ENCODE measurements around the gene ZNF774.
"Not testable (repeated sequence)": the region's sequence is repeated elsewhere in the genome, so short reads cannot be mapped to it uniquely, and the experiment has no call there.

ZNF774 gene

DNA sequence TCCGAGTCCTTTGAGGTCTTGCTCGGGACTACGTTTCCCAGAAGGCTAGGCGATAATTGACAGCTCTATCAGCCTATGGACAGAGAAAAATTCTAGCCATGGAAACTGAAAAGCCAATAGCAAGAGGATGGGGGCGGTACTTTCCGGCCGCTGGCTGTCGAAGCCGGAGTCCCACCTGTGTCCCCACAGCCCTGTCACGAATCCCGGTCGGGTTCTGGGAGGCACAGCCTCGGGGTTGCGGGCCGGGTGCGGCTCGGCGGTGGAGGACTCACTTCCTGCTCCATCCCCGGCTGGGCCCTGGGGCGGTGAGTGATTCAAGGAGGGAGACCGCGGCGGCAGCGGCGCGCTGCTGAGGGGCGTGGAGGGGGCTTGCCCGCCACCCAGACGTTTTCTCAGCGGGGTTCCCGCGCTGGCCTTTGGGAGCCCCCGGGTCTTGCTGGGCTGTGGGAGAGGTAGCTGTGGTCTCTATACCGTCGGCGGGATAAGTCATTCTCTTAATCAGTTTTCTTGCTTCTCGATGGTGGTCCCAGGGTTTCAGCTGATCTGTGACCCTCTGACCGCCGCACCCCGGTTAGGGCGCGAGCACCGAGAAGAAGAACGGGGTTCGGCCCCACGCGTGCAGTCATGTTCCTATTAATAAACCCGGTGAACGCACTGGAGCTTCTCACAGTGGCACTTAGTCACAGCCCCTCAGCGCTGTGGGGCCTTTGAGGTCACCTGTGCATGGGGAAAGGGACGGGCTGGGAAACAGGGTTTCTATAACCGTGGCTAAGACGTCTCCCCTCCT is at the start of gene ZNF774:
TSS of gene ZNF774 (plus strand) at position 178 of the 787 bp plus-strand sequence. CDS start 2,377 bp downstream, outside the sequence.
- peak; percentile 52 to 77 (median 67) for DNase-seq

DNA sequence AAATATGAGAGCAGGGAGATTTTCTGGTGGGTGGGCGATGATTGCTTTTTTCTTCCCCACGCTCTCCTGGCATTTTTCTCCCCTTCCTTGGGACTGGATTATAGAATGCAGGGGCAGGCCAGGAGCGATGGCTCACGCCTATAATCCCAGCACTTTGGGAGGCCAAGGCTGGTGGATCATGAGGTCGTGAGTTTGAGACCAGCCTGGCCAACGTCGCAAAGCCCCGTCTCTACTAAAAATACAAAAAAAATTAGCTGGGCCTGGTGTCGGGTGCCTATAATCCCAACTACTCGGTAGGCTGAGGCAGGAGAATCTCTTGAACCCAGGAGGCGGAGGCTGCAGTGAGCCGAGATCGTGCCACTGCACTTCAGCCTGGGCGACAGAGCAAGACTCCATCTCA is 46.7 kb upstream of the ZNF774 start:
- DNase-seq, result not testable (repeated sequence)

DNA sequence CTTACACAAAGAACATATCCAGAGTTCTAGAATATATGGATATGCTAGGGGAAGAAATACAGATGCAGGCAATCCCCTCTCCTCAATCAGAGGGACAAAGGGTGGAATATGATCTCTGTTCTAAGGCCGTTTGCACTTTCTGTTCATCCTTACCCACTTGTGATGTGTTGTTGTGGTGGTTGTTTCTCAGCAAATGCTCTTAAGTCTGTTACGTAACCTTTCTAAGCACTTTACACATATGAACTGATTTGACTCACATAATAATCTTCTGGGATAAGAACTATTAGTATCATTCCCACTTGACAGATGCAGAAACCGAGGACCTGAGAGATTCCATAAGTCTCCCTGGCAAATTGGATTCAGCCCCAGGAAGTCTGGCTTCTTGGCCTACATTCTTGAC is 46.2 kb upstream of the ZNF774 start:
- DNase-seq, result no peak

DNA sequence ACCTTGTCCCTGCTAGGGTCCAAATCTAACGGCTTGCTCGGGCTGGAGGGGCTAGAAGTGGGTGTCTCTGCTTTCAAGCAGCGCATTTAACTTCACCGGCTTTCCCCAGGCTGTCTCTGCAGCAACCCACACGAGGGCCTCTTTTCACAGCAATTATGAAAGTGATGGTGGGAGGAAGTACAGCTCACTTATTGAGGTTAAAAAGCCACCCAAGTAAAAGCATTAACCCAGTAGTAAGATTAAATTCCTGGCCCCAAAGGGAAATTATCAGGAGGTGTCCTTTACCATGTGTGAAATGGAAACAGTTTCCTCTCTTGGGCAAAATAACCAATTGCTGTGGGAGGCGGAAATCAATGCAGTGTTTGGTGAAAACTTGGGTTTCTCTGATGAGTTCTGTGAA is 45.5 kb upstream of the ZNF774 start:
- peak in 1 of 4 experiments; percentile 2 for DNase-seq

DNA sequence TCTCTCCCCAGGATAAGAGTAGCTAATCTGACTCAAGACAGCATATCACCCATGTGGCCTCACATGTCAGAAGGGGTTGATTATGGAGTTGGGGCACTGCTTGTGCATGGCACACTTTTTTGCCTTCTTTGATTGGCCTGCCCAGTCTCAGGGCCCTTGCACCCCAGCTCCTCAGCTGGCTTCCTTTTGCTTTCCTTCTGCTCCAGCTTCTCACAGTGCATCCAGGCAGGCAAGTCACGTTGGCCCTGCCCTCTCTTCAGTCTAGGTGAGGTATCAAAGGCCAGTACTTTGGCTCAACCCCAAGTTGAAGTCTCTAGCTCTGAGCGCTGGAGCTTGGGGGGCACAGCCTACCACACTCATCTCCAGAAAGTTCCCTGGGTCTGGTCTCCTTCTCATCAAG is 44.4 kb upstream of the ZNF774 start:
- DNase-seq, result no peak

DNA sequence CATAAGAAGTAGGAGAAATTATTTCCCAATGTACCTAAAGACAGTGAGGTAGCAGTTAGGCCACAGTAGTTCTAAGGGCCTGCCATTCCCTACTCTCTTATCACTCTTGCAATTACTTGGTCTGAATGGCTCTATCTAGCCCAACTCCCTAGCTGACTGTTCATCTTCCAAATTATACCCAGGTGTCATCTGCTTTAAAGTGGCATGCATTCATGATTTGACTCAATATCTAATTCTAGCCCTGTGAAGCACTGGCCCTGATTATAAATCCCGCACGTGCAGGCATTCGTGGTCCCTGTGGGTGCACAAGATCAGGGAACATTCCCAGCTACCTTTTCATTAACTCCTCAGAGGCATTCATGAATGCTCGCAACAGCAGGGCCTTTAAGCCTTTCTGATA is 43.1 kb upstream of the ZNF774 start:
- DNase-seq, result no peak

DNA sequence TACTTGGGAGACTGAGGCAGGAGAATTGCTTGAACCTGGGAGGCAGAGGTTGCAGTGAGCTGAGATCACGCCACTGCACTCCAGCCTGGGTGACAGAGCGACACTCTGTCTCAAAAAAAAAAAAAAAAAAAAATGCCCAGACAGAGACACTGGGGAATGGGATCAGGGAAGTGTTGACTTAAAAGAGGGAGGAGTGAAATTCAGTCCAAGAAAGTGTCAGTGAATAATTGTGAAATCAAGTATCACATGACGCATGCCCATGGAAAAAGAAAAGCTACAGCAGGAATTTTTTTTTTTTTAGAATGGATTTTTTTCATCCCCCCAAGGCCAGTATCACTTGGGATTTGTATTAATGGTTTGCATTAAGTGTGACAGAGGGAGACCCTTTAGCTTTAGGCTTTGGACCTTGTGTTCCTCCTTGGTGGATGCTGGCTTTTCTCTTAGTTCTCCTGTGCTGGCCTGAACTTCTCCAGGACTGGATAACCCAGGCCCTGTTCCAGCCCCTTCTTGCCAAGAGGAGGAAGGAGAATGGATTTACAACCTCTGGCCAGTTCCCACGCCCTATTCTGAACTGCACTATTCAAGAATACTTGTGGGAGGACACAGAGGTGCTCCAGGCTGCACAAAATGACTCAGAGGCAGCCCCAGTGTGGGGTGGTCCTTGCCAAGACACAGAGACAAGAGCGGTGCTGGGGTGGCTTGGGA is 36.7 kb upstream of the ZNF774 start:
- no peak for DNase-seq

DNA sequence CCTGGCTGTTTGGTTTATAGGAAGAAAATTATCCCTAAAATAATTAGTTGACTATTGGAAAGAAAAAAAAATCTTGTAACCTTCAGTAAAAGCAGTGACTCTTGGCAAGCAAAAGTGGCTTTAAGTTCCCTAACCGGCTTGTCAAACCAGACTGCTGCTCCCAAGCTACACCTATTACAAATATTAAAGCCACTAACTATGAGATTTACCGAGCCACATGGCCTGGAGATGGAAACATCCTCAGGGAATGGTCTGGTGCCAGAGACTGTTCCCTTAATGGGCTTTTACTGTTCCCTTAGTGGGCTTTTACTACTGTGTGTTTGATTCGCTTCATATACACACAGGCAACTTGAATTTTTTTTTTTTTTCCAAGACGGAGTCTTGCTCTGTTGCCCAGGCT is 35.9 kb upstream of the ZNF774 start:
- no peak for DNase-seq

DNA sequence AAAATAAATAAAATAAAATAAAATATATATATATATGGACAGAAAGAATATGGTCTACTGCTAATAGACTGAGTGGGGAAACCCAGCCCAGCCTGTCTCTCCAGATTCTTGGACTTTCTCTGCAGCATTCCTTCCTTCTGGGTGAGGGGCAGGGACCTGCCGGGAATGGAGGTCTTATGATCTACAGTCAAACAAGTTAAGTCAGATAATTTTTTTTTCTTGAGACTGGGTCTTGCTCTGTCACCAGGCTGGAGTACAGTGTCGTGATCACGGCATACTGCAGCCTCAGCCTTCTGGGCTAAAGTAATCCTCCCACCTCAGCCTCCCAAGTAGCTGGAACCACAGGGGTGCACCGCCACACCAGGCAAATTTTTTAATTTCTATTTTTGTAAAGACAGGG is 33.5 kb upstream of the ZNF774 start:
- no peak for DNase-seq

DNA sequence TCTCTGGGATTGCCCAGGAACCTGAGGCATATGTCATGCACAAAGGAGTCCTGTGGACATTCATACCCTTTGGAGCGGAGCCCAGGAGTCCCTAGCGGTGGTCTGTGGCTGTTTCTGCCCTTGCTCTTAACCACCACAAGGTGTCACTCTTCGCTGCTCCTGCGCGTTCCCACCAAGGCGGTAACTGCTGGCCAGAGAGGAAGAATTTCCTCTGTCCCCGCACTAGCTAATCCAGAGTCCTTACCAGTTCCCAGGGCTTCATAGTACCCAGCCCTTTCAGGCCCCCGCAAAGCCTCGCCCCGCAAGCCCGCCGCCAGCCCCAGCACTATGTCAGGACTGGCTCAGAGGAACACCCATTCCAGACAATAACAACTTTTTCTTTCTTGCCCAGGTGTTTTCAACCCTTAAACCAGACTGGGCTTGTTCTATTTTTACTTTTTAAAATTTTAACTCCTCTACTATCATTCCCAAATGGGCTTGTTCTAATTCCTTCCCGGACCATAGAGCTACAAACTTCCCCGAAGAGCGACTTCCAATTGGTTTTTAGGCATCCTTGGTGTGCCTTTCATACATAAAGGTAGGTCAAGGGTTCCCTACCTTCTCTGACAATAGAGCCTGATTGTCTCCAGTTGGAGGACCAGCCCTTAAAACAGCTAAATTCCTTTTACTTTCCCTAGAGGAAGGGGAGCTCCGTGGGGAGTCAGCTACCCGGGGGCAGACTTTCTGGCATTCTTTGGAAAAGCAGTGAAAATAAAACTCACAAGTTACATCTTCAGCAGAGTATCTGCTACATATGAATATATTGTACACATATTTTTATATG is 31.8 kb upstream of the ZNF774 start:
- peak; percentile 11 to 41 (median 23) for DNase-seq

DNA sequence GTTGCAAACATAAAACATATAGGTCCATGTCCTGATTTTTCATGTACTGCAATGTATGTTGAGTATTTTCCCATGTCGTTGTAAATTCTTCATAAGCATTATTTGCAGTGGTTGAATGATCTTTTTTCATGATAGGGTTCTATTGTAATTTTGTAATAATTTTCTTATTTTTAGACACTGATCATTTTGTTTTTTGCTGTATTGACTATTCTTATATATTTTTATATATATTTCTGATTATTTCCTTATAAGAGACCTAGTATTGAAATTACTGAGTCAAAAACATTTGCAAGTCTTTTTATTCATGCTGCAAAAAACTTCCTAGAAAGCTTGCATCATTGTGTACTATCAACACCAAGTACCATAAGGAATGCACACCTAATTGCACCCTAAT is 31.2 kb upstream of the ZNF774 start:
- DNase-seq, result no peak

DNA sequence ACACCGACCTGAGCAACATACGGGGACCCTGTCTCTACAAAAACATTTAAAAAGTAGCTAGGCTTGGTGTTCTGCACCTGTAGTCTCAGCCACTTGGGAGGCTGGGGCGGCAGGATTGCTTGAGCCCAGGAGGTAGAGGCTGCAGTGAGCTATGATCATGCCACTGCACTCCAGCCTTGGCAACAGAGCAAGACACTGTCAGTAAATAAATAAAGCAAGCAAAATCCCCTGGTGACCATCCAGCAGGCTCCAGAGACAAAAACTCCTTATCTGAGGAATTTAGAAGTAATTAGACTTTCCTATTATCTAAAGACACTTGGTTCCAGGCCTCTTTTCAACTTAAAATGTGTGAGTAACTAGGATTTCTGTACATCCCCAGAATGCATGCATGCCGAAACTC is 29.5 kb upstream of the ZNF774 start:
- no peak for DNase-seq

DNA sequence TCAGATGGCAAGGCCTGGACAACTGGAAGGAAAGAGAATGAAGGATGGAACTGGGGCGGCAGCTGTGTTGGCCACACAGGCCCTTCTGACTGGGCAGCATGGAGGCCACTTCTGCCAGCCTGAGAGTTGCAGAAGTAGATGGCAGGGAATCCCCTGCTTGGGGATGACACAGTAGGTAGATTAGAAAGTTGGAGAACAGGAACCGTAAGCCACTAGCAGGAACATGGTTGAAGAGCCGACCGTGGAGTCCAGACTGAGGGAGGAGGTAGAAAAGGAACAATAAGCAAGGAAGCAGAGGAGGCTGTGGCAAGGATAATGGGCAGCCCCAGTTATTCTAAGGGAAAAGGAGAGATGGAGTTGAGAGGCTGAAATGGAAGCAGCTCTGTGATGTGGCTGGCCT is 26.4 kb upstream of the ZNF774 start:
- DNase-seq, result no peak

DNA sequence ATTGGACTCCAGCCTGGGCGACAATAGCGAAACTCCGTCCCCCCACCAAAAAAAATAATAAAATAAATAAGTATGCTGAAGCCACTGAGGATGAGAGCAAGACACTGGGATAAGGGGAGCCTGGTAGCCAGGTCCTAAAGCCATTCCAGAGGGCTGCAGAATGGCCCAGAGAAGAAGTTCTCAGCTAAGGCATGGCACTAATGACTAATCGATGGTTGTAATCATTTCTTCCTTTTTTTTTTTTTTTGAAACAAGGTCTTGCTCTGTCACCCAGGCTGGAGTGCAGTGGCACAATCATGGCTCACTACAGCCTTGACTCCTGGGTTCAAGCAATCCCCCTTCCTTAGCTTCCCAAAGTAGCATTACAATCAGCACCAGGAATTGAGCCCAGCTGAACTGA is 25.6 kb upstream of the ZNF774 start:
- DNase-seq, result no peak

DNA sequence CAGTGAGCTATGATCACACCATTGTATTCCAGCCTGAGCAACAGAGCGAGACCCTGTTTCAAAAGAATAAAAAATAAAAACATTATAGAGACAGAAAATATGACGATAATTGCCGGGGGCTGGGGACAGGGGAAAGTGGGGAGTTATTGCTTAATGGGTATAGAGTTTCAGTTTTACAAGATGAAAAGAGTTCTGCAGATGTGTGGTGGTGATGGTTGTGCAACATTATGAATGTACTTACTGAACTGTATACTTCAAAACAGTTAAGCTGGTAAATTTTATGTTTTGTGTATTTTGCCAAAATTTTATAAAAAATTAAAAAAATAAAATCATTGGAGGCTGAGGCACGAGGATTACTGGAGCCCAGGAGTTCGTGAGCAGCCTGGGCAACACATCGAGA is 24.8 kb upstream of the ZNF774 start:
- DNase-seq, result no peak

DNA sequence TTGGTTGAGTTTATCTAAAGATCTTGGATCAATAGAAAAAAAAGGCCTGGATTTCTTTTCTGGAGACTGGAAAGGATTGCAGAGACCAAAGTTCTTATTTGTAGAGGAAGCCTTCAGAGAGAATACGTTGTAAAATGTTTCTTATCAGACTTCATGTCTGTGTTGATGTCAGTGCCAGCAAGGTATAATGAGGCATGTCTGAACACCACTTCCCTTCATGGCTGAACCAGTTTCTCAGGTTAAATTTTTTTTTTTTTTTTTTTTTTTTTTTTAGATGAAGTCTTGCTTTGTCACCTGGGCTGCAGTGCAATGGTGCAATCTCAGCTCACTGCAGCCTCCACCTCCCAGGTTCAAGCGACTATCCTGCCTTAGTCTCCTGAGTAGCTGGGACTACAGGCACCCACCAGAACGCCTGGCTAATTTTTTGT is 17.8 kb upstream of the ZNF774 start:
- DNase-seq, result no peak

DNA sequence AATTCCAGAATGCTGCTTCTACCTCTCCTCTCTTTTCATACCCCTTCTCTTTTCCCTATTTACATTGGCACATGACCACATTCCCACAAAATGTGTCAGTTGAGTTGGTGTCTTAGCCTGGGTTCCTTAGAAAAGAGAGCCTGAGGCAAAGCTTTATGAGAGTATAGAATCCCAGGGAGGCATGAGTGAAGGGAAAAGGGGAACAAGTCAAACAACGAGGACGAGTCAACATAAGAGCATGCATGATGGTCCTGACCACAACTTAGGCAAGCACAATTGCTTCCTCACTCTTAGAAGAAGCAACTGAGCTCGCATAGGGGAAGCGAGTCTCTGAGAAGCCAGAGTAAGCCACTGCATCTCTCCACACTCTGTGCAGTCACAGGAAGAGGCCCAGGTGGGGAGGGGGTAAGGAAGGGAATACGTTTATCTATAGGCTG is 15.4 kb upstream of the ZNF774 start:
- peak in 2 of 4 experiments; percentile 10 to 11 for DNase-seq

DNA sequence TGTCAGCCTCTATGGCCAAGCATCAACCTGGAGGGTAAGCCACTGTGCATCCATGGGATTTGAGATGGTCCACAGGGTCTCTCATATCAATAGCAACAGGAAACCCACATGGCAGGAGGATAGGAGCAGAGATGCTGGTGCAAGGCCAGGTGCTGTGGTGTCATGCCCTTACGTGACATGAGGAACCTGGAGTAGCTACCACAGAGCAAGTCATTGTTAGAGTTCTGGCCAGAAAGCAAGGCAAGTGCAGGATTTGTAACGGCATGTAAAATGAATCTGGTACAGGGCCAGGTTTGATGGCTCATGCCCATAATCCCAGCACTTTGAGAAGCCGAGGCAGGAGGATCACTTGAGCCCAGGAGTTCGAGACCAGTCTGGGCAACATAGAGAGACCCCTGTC is 14.8 kb upstream of the ZNF774 start:
- no peak for DNase-seq

DNA sequence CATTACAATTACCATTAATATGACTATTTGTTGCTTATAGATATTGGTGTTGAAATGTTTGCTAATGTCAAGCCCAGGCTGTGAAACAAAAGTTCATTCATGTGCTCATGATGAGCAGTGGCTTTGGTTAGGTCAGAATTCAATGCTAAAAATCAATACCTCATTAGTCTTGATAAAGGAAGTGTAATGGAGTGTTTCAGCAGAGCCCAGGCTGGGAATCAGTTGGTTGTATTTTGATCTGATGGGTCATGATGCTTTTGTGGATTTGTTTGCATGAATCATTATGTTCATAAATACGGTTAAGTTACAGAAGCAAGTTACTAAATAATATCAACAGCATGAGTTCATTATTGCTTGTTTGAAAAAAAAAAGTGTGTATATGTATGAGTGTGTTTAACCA is 13.6 kb upstream of the ZNF774 start:
- DNase-seq, result no peak

DNA sequence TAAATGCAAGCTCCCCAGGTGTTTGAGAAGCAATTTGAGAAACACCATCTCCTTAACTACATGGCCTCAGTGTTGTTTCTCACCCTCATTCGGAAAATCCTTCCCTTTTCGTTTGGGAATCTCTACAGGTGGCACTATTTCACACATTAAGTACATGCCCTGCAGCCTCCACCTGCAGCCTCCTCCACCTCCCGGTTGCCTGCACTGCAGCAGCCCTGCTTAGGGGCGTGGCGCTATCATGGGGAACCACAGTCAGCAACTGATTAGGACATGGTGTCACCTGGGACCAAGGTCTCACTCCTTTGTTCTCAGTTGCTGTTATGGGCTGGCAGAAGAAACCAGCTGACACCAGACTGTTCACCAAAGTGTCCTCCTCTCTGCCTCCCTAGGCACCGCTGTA is 11.7 kb upstream of the ZNF774 start:
- DNase-seq, result no peak

DNA sequence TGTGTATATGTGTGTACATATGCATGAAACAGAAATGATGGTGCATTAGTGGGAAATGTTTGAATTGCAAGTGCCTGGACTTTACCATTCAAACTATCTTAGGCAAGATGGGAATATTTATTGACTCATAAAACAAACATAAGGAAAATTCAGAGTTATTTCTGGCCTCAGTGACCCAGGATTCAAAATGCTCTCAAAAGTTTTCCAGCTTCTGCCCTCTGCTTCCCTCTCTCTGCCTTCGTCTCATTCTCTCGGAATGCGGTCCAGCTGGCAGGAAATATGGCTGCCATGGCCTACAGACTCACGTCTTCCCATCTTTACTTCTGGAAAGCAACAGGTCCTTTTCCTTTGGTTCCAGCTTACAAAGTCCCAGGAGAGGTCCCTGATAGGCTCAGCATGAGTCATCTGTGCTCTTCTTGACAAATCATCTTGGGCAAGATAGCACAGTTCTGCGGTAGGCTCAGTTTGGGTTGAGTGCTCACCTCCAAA is 8.7 kb upstream of the ZNF774 start:
- DNase-seq, result no peak

DNA sequence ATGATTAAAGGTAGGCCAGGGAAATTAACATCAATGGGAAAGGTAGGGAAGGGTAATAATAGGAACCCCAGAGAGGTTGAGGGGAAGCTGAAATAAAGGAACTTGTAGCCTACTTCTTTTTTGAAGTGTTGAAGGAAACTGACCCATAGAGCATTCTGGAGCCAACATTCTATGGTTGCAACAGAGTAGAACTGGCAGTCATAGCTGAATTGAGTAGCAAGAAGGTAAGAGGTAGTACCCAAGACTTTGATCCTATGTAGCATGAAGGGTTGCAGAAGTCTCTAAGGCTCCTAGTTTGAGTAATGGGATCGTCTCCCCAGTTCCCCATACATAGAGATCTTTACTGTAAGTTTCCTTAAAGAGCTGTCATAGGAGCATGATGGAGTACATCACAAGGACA is 7.4 kb upstream of the ZNF774 start:
- no peak for DNase-seq

DNA sequence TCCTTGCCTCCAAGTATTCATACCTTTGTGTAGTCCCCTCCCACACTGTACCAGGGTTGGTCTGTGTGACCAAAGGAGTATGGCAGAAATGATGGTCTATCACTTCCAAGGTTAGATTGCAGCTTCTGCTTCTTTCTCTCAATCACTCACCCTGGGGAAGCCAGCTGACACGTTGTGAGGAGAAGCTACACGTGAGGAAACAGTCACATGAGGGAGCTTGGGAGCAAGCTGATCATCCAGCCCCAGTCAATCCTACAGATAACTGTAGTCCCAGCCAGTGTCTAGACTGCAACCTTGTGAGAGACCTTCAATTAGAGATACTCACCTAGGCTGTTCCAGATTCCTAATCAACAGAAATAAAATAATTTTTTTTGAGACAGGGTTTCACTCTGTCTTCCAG is 6.2 kb upstream of the ZNF774 start:
- no peak for DNase-seq

Measured in activated naive CD4-positive, alpha-beta T cell (primary cell).